ENCODE data around the gene MYBL2.

MYBL2 gene

DNA sequence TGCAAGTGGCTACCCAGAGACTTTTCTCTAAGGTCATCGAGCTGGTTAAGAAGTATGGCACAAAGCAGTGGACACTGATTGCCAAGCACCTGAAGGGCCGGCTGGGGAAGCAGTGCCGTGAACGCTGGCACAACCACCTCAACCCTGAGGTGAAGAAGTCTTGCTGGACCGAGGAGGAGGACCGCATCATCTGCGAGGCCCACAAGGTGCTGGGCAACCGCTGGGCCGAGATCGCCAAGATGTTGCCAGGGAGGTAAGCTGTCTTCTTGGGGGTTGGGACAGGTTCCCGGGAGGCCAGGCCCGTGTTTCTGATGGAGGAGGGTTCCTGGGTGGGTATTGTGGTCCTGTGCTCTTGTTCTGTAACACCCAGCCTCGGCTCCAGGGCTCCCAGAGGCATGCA, 19.9 kb downstream of the MYBL2 start:
- DNase-seq: no peak

DNA sequence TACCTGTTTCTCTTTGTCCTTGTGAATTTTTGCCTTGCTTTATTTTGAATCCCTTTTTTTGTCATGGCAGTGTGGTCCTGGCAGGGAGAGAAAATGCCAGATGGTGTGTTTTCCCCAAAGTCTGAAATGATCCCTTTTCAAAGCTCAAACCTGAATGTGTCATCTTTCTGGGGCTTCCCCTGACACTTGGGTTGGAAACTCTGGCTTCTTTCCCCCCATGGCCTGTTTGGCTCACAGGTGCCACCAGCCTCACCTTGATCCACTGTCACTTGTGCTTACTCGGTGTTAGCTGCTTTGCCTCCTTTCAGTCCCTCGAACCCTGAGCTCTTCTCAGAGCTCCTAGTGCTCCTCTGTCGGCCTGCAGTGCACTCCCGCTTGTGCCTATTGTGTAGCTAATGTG, 22.3 kb downstream of the MYBL2 start:
- DNase-seq: no peak

DNA sequence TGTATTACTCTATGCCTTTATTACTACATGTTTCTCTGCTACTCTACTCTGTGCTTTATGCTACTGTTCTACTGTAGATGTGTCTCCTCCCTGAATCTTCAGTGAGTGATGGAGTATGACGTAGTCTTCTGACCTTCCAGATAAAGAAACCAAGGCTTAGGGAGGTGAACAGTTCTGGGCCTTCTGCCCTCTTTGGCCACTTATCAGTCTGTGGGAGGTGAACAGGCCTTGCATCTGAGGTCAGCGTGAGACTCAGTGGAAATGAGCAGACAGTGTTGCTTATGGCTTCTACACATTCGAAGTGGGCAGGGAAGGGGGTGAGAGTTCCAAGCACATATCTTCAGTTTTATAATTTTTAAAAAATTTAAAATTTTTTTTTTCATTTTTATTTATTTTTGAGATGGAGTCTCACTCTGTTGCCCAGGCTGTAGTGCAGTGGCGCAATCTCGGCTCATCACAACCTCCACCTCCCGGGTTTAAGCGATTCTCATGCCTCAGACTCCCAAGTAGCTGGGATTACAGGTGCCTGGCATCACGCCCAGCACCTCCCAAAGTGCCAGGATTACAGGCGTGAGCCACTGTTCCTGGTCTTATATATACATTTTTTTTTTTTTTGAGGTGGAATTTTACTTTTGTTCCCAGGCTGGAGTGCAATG, 24.2 kb downstream of the MYBL2 start:
- no peak for DNase-seq

DNA sequence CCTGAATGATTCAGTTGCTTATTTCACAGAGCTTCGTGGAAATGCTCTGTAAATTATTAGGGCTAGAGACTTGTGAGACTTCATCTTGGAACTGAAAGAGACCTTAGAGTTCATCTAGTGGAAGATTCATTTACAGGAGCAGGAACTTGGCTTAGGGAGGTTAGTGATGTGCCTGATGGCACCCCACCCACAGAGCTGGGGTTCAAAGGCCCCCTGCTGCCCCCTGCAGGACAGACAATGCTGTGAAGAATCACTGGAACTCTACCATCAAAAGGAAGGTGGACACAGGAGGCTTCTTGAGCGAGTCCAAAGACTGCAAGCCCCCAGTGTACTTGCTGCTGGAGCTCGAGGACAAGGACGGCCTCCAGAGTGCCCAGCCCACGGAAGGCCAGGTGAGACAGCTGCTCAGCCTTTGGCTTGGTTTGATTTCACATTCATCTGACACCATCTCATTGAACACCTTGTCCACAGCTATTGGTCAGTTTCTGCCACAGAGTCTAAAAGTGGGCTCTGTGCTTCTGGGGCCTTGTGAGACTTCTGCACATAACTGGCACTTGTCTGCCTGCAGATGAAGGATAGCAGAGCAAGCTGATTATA, 25.1 kb downstream of the MYBL2 start:
- DNase-seq: peak; percentile 42 to 69

DNA sequence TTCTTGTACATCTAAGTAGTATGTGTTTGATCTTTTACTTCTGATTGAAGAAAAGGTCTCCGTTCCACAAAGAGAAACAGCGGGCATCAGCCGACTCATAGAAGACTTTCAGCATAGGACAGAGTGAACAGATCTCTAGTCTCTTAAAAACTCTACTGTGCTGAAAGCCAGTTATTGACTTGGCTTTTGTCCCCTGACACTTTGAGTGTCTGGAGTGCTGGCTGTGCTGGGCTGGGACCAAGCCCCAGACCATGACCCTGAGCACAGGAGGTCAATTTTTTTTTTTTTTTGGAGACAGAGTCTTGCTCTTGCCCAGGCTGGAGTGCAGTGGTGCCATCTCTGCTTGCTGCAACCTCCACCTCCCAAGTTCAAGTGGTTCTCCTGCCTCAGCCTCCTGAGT, 27.8 kb downstream of the MYBL2 start:
- DNase-seq: no peak

DNA sequence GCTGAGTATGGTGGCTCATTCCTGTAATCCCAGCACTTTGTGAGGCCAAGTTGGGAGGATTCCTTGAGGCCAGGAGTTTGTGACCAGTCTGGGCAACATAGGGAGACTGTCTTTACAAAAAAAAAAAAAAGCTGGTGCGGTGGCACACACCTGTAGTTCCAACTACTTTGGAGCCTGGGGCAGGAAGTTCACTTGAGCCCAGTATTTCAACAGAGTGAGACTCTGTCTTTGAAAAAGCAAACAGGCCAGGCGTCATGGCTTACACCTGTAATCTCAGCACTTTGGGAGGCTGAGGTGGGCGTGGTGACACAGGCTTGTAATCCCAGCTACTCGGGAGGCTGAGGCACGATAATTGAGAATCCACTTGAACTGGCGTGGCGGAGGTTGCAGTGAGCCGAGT, 28.7 kb downstream of the MYBL2 start:
- no peak for DNase-seq

DNA sequence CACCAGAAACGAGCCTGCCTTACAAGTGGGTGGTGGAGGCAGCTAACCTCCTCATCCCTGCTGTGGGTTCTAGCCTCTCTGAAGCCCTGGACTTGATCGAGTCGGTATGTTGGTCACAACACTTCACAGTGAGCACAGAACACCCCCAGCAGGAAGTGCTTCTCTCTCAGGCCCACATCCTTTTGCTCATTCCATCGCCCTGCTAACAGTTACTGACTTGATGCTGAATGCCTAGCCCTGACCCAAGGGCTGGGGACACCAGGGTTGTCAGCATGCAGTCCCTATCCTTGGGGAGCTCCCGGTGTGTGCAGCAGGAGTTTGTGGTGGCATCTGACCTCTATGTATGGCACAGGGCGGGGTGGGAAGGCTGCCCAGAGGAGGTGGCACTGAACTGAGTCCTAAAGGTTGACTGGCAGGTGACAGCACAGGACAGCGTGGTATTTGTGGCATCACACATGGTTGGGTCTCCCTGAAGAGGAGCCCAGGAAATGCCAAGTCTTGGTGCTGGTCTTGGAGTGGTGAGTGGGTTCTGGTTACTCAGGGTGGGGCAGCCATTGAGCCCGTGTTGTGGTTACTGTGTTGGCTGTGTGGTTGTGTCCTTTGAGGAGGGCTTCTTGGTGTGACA, 33.1 kb downstream of the MYBL2 start:
- DNase-seq: no peak

DNA sequence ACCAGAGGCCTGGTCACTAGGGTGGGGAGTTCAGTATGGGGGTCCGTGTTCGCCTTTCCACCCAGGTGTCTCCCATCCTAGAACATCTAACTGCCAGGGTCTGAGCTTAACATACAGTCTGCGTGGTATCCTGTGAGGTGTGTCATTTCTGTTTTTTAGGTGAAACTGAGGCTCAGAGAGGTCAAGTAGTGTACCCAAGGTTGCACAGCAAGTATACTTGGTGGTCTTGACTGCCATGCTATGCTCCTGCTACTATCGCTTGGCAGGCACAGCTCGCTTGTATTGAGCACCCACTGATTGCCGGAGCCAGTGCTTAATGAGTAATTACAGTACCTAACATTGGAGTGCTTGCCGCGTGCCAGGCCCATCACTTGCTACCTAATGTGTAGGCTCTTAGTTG, 33.7 kb downstream of the MYBL2 start:
- no peak for DNase-seq

DNA sequence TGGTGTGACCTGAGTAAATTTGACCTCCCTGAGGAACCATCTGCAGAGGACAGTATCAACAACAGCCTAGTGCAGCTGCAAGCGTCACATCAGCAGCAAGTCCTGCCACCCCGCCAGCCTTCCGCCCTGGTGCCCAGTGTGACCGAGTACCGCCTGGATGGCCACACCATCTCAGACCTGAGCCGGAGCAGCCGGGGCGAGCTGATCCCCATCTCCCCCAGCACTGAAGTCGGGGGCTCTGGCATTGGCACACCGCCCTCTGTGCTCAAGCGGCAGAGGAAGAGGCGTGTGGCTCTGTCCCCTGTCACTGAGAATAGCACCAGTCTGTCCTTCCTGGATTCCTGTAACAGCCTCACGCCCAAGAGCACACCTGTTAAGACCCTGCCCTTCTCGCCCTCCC, 35.6 kb downstream of the MYBL2 start:
- DNase-seq: no peak

DNA sequence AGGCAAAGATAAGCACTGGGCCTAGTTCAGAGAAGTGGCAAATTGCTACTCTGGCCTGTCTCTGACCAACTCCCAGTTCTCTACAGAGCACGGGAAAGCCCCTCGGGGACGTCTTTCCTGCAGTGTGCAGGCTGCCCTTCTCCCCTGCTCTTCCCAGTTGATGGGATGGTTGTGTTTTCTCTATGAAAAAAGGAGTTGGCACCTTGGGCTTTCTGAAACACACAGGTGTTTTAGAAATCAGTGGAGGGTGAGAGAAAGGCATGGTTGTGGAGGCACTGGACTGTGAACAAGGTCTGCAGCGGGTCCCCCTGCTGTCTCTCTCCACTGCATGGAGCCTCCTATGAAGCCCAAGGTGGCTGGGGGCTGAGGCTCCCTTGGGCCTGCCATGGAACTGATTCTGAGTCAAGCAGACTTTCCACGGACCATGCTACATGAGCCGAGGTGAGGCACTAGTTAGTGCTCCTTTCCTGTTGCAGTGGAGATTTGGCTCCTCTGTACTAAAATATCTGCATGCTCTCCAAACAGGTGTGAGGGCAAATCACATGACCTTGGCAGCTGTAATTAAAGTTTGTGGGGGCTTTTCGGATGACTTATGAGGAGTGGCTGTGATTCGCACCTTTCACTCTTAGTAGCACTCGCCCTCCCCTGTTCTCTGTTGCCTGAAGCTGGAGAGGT, 43.6 kb downstream of the MYBL2 start:
- DNase-seq: no peak

DNA sequence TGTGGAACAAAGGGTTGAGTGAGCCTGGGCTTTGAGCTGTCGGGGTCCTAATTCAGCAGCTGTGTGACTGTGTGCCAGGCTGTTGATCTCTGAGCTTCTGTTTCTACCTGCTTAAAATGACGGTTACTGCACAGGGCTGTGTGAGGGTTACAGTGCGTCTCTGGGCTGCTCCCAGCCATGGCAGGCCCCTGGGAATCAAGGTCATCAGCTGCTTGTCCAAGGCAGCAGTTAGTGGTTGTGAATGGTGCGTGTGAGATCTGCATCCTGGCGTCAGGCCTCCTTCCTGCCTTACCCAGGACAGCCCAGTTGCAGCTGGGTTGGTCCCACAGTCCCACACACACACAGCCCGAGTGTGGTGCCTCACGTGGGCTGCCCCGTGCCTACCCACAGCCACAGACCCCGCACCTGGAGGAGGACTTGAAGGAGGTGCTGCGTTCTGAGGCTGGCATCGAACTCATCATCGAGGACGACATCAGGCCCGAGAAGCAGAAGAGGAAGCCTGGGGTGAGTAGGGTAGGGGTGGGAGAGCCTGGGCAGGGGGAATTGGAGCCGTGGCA, 44.3 kb downstream of the MYBL2 start:
- no peak for DNase-seq

DNA sequence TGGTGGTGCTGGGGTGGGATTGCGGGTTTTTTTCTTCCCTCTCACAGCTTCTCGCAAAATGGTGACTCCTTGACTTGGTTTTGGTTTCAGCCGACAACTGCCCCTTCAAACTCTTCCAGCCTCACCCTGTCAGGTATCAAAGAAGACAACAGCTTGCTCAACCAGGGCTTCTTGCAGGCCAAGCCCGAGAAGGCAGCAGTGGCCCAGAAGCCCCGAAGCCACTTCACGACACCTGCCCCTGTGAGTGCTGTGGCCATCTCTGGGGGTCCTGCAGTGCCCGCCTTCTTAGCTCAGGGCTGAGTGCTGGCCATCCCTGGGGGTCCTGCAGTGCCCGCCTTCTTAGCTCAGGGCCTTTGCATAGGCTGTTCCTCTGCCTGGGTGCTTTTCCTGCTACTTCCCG, 48.1 kb downstream of the MYBL2 start:
- DNase-seq: no peak

DNA sequence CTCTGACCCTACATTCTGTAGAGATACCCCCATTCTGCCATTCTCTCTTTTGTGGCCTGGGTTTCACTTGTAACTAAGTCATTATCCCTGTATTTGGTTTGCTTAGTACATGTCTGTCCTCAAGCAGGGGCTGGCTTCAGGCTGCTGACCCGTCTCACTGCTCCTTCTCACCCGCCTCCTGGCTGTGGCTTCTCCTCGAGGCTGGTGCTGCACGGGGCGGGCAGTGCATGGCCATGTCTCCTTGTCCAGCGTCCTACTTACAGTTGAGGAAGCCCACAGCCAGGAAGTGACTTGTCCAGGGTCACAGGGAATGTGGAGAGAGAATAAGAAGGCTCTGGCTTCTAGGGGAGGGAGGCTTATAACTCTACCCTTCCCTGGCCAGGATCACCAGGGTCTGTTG, 48.6 kb downstream of the MYBL2 start:
- no peak for DNase-seq

DNA sequence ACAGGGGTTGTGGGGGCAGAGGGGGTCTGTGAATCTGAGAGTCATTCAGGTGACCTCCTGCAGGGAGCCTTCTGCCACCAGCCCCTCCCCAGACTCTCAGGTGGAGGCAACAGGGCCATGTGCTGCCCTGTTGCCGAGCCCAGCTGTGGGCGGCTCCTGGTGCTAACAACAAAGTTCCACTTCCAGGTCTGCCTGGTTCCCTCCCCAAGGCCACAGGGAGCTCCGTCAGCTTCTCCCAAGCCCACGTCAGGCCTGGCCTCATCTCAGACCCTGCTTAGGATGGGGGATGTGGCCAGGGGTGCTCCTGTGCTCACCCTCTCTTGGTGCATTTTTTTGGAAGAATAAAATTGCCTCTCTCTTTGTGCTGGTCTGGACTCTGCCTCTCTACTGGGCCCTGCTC, 49.2 kb downstream of the MYBL2 start:
- DNase-seq: no peak

DNA sequence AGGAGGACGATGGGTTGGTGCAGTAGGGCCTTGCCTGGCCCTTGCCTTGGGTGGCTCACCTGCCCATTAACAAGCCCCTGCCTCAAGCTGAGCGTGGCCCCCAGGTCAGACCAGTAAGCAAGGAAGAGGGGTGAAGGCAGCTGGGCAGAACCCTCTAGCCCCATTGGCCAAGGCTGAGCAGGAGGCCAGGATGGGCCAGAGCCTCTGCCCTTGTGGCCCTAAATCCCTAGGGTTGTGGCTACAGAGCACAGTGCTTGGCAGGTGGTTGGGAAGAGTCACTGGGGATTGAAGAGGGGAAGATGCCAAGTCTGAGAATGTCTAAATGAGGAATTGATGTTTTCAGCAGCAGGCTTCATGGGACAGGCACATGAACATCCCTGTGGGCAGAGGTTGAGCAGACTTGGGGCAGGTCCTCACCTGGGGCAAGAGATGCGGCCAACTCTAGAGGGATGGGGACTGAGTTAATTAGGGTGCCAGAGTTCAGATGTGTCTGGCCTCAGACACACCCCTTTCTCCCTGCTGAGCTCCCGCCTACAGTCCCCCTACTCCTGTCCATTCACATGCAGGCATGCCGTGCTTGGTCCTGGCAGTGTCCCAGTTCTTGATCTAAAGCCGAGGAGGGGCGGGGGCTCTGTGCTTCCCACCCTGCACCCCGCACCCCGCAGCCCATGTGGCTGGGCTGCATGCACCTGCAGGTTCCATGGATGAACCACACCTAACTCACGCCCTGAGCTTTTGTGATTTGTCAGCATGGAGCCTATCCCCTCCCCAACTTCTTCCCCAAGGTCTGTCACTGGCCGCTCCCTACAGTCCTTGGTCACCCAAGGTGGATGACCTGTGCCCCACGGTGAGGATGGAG, 50.1 kb downstream of the MYBL2 start:
- DNase-seq: no peak

DNA sequence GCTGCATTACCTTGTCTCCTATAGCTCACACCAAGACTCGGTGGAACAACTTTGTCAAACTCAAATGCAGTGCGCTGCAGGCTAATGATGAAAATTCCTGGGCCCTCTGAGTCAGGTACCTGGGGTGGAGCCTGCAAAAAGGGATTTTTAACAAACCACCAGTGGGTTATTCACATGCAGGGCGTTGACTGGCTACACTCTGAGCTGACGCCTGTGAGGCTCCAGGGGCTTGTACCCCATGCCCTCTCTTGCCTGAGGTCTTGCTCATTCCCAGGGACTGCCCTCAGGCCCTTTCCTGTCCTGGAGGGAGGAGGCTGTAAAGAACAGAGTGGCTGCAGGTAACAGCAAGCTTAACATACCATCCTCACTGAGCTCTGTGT, 50.7 kb downstream of the MYBL2 start:
- DNase-seq: no peak

DNA sequence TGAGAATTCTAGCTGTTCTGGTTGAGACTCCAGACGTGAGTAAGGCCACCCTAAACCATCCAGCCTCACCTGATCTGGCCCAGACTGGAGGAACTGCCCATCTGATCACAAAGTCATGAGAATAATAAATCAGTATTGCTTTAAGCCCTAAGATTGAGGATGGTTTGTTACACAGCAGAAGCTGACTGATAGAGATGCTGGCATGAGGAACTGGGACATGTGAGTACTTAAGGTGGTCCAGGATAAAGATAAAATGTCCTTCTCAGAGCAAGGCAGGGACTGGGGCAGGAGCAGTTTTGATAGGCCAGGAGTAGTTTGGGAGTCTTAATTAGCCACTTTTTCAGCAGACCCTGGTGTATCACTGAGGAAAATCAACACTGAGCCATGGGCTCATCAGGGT, 53.1 kb downstream of the MYBL2 start:
- no peak for DNase-seq

DNA sequence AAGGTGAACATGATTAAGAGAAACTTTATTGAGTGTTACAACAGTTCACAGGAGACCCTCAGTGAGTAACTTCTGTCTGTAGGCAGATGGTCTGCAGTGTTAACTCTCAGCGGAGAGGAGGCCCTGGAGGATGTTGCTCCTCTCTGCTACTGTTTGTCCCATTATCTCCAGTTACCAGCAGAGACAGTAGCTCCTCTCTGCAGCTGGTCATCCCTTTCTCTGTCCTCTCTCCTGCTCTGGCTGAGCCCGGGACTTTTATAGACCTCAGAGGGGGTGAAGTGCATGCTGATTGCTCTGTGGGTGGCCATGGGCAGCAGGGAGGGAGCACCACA, 54.1 kb downstream of the MYBL2 start:
- no peak for DNase-seq

DNA sequence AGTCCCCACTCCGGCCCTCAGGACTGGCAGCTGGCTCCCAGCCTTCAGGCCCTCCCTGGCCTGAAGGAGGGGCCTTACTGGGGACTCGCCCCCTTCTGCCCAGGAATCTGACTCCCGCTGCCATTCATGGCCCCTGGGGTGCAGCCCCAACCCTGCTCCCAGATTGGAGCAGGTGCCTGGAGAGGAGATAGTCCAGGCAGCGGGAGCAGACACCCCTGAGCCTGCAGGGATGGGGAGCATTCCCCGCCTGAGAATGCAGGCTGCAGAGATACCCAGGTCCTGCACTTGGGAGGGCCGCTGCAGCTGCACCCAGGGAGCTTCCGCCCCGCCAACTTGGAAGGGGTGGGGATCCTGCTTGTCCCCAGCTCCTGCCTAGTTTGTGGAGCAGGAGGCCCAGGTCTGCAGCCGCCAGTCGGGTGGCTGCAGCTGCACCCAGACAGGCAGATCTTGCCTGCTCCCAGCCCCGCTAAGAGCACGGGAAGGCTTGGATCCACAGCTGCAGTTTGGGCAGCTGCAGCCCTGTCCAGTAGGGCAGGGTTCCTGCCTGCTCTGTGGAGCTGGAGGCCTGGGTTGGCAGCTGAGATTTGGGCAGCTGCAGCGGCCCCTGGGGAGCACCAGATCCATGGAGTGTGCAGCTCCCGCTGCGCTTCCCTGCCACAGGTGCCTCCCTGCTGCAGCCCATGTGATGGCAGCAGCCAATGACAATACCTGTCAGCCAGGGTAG, 54.7 kb downstream of the MYBL2 start:
- DNase-seq: no peak

DNA sequence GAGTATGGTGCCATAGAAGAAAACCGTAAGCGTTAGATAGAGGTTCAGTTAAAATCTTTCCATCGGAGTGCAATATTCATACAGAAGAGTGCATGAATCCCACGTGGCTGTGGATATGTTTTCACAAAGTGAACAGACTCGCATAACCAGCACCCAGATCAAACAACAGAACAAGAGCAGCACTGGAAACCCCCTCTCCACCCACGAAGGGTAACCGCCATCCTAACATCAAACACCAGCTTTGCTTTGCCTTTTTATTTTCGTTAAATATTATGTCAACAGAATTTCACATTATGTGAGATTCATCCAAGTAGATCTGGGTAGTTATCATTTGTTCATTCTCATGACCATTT, 55.2 kb downstream of the MYBL2 start:
- no peak for DNase-seq

DNA sequence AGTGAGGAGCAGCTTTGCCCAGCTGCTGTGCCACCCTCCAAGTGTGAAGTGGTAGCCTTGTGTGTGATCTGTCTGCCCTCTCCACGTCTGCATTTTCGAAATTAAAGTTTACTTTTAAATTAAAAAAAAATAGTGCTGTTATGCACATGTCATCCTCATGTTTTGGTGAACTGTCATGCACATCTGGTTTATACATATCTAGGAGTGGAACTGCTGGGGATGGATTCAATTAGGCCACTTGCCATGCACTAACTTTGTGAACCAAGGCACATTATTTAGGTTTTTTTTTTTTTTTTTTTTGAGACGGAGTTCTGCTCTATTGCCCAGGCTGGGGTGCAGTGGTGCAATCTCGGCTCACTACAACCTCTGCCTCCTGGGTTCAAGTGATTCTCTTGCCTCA, 56.3 kb downstream of the MYBL2 start:
- DNase-seq: no peak

DNA sequence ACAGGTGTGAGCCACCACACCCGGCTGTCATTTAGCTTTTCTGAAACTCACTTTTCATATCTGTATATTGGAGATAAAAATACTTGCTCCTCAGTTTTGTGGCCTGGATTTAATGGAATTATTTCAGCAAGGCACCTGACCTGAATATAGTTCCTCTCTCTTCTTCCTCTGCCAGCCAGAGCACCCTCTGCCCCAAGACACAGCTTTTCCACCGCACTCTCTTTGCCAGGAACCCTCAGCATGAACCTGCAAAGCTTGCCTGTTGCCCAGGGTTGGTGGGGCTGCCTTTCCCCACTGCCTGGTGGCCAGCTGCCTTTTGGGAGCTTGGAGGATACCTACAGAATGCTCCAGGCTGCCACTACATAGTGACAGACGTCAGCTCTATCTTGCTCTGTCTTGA, 56.8 kb downstream of the MYBL2 start:
- no peak for DNase-seq

DNA sequence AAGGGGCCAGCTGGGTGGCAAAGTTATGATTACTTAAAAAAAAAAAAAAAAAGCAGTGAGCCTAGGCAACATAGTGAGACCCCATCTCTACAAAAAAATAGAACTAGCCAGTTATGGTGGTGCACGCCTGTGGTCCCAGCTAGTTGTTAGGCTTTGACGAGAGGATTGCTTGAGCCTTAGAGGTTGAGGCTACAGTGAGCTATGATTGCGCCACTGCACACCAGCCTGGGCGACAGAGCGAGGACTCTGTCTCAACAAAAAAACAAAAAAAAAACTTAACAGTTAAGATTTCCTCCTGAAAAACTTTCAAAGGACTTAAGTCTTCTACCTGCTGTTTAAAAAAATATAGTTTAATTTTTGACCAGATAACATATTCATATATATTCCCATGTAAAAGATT, 57.5 kb downstream of the MYBL2 start:
- no peak for DNase-seq

Data from inflammatory macrophage treated with lipopolysaccharide for 1 hour (primary cell).